ENCODE measurements around the gene BRME1. TPM values are rescaled to one million over a fixed set of nuclear protein-coding genes. Genes with fewer than 3 reads are reported as not detected.

The BRME1 gene
- polyA plus RNA-seq, 1 experiment: 0.12 TPM

DNA sequence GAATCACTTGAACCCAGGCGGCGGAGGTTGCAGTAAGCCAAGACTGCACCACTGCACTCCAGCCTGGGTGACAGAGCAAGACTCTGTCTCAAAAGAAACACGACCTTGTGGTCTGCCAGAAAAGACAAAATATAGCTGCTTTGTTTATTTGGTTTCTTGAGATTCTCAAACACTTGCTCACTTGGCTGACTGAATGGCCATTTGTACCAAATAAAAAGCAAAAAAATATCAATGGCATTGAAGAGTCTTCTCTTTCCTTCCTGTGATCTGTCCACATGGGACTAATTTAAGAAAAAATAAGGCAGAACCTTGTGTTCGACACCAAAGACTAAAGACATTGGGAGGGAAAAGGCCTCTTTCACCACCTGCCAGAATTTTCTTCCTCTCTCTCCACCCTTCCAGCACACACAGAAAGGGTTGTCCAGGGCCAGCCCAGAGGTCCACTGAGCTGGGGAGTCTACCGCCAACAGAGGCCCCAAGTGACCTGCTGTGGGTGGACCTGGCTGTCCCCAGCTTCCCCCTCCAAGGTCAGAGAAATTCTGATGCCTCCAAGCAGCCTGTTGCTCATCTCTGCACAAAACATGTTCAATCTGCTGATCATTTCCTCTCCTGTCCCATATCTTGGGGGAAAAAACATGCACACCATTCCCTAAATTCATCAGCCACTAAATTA, 5.9 kb downstream of the BRME1 start:
- Histone ChIP-seq H3K4me3 (ENCODE audit: low read depth, low read length) (no peak overlapping the region), H3K9me3 (ENCODE audit: control insufficient read depth, insufficient read depth, low read length) (no peaks in the 10 kb centered on the region), H3K27me3 (ENCODE audit: control insufficient read depth, insufficient read depth, low read length) (peaks cover 3% of the 10 kb centered on the region), H3K27ac (ENCODE audit: low read depth, low read length) (no peak overlapping the region)
- no peak for TF ChIP-seq CTCF (IDR thresholded peaks at IDR 0.05; ENCODE audit: low read depth, low read length)
- no peak for DNase-seq (ENCODE audit: low read depth, low spot score)
- ChIA-PET CTCF (interaction anchor here (1.4 kb wide), 1 partner anchor 19 kb away, joined by 3 read pairs; no protein-coding TSS in a partner anchor), POLR2A (interaction anchor here (0.9 kb wide), 1 partner anchor 30 kb away, joined by 3 read pairs; no protein-coding TSS in a partner anchor)

DNA sequence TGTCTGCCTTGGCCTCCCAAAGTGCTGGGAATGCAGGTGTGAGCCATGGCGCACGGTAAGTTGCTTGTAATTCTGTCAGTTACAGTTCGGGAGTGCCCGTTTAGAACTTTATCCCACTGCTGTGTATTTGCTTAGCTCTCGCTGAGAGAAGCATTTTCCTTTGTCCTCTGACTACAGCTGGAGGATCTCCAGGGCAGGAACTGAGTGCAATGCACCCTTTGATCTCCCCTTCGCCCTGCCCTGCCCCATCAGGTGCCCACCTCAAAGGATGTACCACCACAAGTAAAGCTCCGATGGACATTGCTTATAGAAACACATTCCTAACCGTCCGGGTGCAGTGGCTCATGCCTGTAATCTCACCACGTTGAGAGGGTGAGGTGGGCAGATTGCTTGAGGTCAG, 6.5 kb downstream of the BRME1 start:
- H3K27ac ChIP-seq (ENCODE audit: low read depth, low read length): no peak overlapping the region
- POLR2A ChIA-PET: no interaction called here

GRCh38 chr19:13896227-13896626, 9.7 kb downstream of the BRME1 start:
- no peak for DNase-seq (ENCODE audit: low read depth, low spot score)
- CTCF ChIA-PET: no interaction called here
- POLR2A ChIA-PET: no interaction called here
- TF ChIP-seq CTCF (IDR thresholded peaks at IDR 0.05; ENCODE audit: low read depth, low read length): no peak
- H3K9me3 ChIP-seq (ENCODE audit: control insufficient read depth, insufficient read depth, low read length): no peaks in the 10 kb centered on the region; the same call in 1 of the 2 replicates
- H3K4me3 ChIP-seq (ENCODE audit: low read depth, low read length): no peak overlapping the region
- peaks cover 3% of the 10 kb centered on the region for H3K27me3 ChIP-seq (ENCODE audit: control insufficient read depth, insufficient read depth, low read length)
- H3K27ac ChIP-seq (ENCODE audit: low read depth, low read length): no peak overlapping the region

More for the DNA sequence above, 6.5 kb downstream of the BRME1 start:
- no peak overlapping the region for H3K4me3 ChIP-seq (ENCODE audit: low read depth, low read length)
- CTCF ChIA-PET: interaction anchor here (0.6 to 1.4 kb wide), 2 partner anchors 19 to 159 kb away, joined by 3 read pairs; no protein-coding TSS in a partner anchor
- H3K9me3 ChIP-seq (ENCODE audit: control insufficient read depth, insufficient read depth, low read length): no peaks in the 10 kb centered on the region
- DNase-seq (ENCODE audit: low read depth, low spot score): no peak
- TF ChIP-seq CTCF (IDR thresholded peaks at IDR 0.05; ENCODE audit: low read depth, low read length): no peak
- peaks cover 3% of the 10 kb centered on the region for H3K27me3 ChIP-seq (ENCODE audit: control insufficient read depth, insufficient read depth, low read length)

DNA sequence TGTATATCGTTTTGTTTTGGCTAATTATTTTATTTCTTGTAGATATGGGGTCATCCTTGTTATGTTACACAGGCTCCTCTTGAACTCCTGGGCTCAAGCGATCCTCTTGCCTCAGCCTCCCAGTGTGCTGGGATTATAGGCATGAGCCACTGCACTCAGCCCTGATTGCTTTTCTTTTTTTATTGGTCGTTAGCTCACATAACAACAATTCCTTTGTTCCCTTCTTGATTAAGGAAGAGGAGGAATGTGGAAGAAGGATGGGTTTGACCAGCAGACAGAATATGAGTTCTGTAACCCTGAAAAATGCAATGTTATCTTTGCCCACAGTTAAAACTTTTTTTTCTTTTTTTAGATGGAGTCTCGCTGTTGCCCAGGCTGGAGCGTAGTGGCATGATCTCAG, 11.4 kb downstream of the BRME1 start:
- no peak for DNase-seq (ENCODE audit: low read depth, low spot score)
- peaks cover 3% of the 10 kb centered on the region for H3K27me3 ChIP-seq (ENCODE audit: control insufficient read depth, insufficient read depth, low read length)
- no peak overlapping the region for H3K27ac ChIP-seq (ENCODE audit: low read depth, low read length)
- H3K9me3 ChIP-seq (ENCODE audit: control insufficient read depth, insufficient read depth, low read length): no peaks in the 10 kb centered on the region; the same call in 1 of the 2 replicates
- no peak overlapping the region for H3K4me3 ChIP-seq (ENCODE audit: low read depth, low read length)
- POLR2A ChIA-PET: no interaction called here
- no peak for TF ChIP-seq CTCF (IDR thresholded peaks at IDR 0.05; ENCODE audit: low read depth, low read length)
- CTCF ChIA-PET: no interaction called here

DNA sequence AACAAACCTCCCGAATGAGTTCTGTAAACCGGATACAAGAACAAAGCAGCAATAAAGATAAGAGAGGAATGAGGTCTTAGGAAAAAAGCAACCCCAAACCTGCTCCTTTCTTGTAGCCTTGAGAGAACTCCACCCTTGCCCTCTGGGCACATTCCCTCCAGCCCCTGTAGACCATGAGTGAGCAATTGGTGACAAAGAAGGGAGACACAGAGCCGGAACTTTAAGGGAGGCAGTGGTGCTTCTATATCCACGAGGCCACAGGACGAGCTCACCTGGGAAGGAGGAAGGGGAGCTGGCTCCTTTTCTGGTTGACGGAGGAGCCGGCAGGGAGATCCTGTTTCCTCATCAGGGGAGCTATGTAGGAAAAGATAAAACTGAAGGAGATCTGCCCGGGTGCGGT, 13.0 kb downstream of the BRME1 start:
- Histone ChIP-seq H3K27ac (ENCODE audit: low read depth, low read length) (no peak overlapping the region), H3K9me3 (ENCODE audit: control insufficient read depth, insufficient read depth, low read length) (no peaks in the 10 kb centered on the region; the same call in 1 of the 2 replicates), H3K27me3 (ENCODE audit: control insufficient read depth, insufficient read depth, low read length) (peaks cover 8% of the 10 kb centered on the region), H3K4me3 (ENCODE audit: low read depth, low read length) (no peak overlapping the region)
- ChIA-PET POLR2A (no interaction called here), CTCF (interaction anchor here (0.6 kb wide), 1 partner anchor 364 kb away, joined by 6 read pairs; no protein-coding TSS in a partner anchor)
- no peak for DNase-seq (ENCODE audit: low read depth, low spot score)
- no peak for TF ChIP-seq CTCF (IDR thresholded peaks at IDR 0.05; ENCODE audit: low read depth, low read length)

Measured in AG04450 (cell line).